ENCODE results near the gene ETS1.

DNA sequence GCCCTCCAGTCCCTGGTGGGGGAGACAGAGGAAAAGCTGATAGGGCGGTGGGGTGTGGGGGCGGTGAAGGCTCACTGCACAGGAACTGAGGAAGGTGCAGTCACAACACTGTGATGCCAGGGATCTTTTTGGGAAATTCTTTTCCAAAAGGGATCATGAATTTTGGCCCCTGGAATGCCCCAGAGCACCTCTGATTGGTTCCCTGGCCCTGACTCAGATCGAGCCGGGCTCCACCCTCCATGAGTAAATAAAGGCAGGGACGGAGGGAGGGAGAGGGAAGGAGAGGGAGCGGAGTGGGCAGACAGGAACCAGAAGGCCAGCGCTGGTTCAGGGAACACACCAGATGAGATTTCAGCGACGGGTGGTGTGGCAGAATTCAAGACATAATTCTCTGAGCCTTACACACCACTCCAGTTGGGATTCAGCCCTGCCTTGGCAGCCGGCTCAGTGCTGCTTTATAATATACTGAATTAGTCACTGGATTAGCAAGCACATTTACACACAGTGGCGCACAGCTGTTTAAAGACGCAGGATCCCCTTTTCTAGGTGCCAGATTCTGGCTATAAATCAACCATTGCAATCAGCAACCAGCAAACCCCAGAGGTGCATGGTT, 80.3 kb downstream of the ETS1 start:
- TF ChIP-seq, protein P1, sequence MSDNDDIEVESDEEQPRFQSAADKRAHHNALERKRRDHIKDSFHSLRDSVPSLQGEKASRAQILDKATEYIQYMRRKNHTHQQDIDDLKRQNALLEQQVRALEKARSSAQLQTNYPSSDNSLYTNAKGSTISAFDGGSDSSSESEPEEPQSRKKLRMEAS (IDR thresholded peaks at IDR 0.05), result peak; percentile 39
- TF ChIP-seq POLR2A (IDR thresholded peaks at IDR 0.05; ENCODE audit: low read length) (peak; percentile 74), CEBPB (IDR thresholded peaks at IDR 0.05) (no peak), MAFK (IDR thresholded peaks at IDR 0.05; ENCODE audit: partially characterized antibody) (no peak), EP300 (IDR thresholded peaks at IDR 0.05) (no peak), RAD21 (conservative IDR thresholded peaks at IDR 0.05 in 1 of 2, IDR thresholded peaks at IDR 0.05 in 1 of 2) (0 out of 5 replicates have a peak, but pooled peaks have one; percentile 2 to 11), TP53 (CRISPR knock-in tag; IDR thresholded peaks at IDR 0.05) (no peak), POLR2AphosphoS2 (conservative IDR thresholded peaks at IDR 0.05; ENCODE audit: low read length) (peak; percentile 53; the same call in 1 of the 2 replicates)
- TF ChIP-seq, protein P2, sequence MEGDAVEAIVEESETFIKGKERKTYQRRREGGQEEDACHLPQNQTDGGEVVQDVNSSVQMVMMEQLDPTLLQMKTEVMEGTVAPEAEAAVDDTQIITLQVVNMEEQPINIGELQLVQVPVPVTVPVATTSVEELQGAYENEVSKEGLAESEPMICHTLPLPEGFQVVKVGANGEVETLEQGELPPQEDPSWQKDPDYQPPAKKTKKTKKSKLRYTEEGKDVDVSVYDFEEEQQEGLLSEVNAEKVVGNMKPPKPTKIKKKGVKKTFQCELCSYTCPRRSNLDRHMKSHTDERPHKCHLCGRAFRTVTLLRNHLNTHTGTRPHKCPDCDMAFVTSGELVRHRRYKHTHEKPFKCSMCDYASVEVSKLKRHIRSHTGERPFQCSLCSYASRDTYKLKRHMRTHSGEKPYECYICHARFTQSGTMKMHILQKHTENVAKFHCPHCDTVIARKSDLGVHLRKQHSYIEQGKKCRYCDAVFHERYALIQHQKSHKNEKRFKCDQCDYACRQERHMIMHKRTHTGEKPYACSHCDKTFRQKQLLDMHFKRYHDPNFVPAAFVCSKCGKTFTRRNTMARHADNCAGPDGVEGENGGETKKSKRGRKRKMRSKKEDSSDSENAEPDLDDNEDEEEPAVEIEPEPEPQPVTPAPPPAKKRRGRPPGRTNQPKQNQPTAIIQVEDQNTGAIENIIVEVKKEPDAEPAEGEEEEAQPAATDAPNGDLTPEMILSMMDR (IDR thresholded peaks at IDR 0.05), result no peak
- TF ChIP-seq, protein P3, sequence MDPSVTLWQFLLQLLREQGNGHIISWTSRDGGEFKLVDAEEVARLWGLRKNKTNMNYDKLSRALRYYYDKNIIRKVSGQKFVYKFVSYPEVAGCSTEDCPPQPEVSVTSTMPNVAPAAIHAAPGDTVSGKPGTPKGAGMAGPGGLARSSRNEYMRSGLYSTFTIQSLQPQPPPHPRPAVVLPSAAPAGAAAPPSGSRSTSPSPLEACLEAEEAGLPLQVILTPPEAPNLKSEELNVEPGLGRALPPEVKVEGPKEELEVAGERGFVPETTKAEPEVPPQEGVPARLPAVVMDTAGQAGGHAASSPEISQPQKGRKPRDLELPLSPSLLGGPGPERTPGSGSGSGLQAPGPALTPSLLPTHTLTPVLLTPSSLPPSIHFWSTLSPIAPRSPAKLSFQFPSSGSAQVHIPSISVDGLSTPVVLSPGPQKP (IDR thresholded peaks at IDR 0.05; ENCODE audit: low read depth, low read length), result no peak
- TF ChIP-seq, protein P4, sequence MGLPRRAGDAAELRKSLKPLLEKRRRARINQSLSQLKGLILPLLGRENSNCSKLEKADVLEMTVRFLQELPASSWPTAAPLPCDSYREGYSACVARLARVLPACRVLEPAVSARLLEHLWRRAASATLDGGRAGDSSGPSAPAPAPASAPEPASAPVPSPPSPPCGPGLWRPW (IDR thresholded peaks at IDR 0.05), result no peak
- TF ChIP-seq, protein P5, sequence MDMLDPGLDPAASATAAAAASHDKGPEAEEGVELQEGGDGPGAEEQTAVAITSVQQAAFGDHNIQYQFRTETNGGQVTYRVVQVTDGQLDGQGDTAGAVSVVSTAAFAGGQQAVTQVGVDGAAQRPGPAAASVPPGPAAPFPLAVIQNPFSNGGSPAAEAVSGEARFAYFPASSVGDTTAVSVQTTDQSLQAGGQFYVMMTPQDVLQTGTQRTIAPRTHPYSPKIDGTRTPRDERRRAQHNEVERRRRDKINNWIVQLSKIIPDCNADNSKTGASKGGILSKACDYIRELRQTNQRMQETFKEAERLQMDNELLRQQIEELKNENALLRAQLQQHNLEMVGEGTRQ (IDR thresholded peaks at IDR 0.05), result no peak

All from A549 (cell line).